DMS79 treated with DMSO at 0.1 percent for 48 hours (cell line): ENCODE results near the gene PCDHGB6.
"Not testable (repeated sequence)": the region's sequence is repeated elsewhere in the genome, so short reads cannot be mapped to it uniquely, and the experiment has no call there.

Experiments
- DNase-seq: peaks from one replicate; lab custom pipeline; 2025; lab: John Stamatoyannopoulos, UW

The PCDHGB6 gene

GRCh38 chr5:141407790-141408505, at the start of gene PCDHGB6:
Gene PCDHGB6 (plus strand): TSS chr5:141408021. CDS start chr5:141408203, 182 bp downstream.
- not testable (repeated sequence) for DNase-seq

DNA sequence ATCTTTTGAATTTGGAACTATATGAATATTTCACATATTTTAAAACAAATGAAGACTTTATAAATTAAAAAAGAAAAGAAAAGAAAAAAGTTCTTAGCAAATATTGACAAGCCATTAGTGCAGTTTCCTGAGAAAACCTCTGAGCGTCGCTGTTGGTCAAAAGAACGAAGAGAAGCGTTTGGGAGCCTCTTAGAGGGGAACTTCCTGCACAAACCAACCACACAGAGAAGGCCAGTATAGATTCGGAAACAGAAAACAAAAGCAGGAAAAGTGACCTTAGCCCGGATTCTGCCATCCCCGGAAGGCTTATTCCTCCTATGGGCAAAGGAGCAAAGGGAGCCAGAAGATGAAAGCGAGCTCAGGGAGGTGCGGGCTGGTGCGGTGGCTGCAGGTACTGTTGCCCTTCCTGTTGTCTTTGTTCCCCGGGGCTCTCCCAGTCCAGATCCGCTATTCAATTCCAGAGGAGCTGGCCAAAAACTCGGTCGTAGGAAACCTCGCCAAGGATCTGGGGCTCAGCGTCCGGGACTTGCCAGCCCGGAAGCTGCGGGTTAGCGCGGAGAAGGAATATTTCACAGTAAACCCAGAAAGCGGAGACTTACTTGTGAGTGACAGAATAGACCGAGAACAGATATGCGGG, 47.9 kb upstream of the PCDHGB6 start, which contains the start of gene PCDHGB2:
Gene PCDHGB2 (plus strand): TSS at position 205 of the 637 bp plus-strand sequence. CDS start 142 bp downstream, at position 347.
- DNase-seq = no peak

- no peak for DNase-seq
Observed at GRCh38 chr5:141360685-141361084, 47.1 kb upstream of the PCDHGB6 start.

GRCh38 chr5:141362719-141363118, 45.1 kb upstream of the PCDHGB6 start:
- no peak for DNase-seq

DNA sequence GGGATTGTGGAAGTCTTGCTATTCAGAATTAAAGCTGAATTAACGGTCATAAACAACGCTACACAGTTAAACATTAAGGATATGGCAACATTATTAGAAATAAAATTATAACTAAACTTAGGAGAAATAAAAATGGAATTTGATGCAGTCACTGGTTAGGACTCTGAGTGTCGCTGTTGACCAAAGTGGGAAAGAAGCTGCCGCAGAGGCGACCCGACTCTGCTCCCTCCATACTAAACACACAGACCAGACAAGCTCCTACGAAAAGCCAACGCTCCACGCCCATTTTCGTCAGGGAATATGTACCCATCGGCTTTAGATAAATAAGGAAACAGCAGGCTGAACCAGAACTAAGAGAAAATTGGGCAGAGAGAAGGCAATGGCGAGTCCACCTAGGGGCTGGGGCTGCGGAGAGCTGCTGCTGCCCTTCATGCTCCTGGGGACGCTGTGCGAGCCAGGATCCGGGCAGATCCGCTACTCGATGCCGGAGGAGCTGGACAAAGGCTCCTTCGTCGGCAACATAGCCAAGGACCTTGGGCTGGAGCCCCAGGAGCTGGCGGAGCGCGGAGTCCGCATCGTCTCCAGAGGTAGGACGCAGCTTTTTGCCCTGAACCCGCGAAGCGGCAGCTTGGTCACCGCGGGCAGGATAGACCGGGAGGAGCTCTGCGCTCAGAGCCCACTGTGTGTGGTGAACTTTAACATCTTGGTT, 43.7 kb upstream of the PCDHGB6 start, which contains the start of gene PCDHGA5:
Gene PCDHGA5 (plus strand): TSS at position 211 of the 709 bp plus-strand sequence. CDS start 169 bp downstream, at position 380.
- no peak for DNase-seq

DNA sequence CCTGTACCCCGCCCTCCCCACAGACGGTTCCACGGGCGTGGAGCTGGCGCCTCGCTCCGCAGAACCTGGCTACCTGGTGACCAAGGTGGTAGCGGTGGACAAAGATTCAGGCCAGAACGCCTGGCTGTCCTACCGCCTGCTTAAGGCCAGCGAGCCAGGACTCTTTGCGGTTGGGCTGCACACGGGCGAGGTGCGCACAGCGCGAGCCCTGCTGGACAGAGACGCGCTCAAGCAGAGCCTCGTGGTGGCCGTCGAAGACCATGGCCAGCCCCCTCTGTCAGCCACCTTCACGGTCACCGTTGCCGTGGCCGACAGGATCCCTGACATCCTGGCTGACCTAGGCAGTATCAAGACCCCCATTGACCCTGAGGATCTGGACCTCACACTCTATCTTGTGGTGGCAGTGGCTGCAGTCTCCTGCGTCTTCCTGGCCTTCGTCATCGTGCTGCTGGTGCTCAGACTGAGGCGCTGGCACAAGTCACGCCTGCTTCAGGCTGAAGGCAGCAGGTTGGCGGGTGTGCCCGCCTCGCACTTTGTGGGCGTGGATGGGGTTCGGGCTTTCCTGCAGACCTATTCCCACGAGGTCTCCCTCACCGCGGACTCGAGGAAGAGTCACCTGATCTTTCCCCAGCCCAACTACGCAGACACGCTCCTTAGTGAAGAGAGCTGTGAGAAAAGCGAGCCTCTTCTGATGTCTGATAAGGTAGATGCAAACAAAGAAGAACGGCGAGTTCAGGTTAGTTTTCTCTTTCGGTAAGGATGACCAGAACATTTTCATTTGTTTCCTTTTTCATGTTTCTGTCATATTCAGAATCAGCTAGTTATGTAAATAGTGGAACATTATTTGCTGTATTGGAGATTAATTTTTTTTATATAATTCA, 41.6 kb upstream of the PCDHGB6 start:
- DNase-seq = no peak

- no peak for DNase-seq
Observed at GRCh38 chr5:141369994-141370848, 37.6 kb upstream of the PCDHGB6 start, which contains the start of gene PCDHGB3. Gene PCDHGB3 (plus strand): TSS chr5:141370242. CDS start chr5:141370395, 153 bp downstream.

DNA sequence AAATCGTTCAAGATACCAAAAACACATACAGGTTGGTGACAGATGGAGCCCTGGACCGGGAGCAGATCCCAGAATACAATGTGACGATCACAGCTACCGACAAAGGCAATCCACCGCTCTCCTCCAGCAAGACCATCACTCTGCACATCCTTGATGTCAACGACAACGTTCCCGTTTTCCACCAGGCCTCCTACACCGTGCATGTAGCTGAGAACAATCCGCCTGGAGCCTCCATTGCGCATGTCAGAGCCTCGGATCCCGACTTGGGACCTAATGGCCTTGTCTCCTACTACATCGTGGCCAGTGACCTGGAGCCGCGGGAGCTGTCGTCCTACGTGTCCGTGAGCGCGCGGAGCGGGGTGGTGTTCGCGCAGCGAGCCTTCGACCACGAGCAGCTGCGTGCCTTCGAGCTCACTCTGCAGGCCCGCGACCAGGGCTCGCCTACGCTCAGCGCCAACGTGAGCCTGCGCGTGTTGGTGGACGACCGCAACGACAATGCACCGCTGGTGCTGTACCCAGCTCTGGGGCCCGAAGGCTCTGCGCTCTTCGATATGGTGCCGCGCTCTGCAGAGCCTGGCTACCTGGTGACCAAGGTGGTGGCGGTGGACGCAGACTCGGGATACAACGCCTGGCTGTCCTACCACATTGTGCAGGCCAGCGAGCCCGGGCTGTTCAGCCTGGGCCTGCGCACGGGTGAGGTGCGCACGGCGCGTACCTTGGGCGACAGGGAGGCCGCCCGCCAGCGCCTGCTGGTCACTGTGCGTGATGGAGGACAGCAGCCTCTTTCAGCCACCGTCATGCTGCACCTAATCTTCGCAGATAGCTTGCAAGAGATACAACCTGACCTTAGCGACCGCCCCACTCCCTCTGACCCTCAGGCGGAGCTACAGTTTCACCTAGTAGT, 36.0 kb upstream of the PCDHGB6 start:
- DNase-seq = no peak

DNA sequence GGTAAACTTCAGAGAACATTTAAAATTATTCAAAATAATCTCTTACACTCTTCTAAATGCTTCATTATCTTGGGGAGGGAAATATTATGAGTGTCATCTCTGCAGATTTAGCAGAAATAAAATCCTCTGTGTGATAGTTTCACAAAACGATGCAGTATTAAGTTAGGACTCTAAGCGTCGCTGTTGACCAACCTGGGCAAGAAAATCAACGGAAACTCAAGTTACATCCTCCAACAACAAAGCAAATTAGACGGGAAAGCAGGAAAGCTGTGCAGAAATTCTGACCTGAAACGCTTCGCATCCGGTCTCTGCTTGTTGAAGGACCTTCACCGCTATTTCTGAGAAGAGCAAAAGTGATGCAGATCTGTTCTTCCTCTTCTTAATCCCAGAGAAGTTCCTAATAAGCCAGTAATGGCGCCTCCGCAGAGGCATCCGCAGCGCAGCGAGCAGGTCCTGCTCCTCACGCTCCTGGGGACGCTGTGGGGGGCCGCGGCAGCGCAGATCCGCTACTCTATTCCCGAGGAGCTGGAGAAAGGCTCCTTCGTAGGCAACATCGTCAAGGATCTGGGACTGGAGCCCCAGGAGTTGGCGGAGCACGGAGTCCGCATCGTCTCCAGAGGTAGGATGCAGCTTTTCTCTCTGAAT, 34.0 kb upstream of the PCDHGB6 start, which contains the start of gene PCDHGA6:
Gene PCDHGA6 (plus strand): TSS at position 219 of the 645 bp plus-strand sequence. CDS start 193 bp downstream, at position 412.
- no peak for DNase-seq

DNA sequence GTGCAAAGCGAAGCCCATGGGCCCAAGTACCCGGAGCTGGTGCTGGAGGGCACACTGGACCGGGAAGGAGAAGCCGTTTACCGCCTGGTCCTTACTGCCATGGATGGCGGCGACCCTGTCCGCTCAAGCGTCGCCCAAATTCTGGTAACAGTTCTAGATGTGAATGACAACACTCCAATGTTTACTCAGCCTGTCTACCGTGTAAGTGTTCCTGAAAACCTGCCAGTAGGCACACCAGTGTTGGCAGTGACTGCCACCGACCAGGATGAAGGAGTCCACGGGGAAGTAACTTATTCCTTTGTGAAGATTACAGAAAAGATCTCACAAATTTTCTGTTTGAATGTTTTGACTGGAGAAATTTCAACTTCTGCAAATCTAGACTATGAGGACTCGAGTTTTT, 33.2 kb upstream of the PCDHGB6 start:
- no peak for DNase-seq

GRCh38 chr5:141375444-141376155, 32.2 kb upstream of the PCDHGB6 start:
- not testable (repeated sequence) for DNase-seq

DNA sequence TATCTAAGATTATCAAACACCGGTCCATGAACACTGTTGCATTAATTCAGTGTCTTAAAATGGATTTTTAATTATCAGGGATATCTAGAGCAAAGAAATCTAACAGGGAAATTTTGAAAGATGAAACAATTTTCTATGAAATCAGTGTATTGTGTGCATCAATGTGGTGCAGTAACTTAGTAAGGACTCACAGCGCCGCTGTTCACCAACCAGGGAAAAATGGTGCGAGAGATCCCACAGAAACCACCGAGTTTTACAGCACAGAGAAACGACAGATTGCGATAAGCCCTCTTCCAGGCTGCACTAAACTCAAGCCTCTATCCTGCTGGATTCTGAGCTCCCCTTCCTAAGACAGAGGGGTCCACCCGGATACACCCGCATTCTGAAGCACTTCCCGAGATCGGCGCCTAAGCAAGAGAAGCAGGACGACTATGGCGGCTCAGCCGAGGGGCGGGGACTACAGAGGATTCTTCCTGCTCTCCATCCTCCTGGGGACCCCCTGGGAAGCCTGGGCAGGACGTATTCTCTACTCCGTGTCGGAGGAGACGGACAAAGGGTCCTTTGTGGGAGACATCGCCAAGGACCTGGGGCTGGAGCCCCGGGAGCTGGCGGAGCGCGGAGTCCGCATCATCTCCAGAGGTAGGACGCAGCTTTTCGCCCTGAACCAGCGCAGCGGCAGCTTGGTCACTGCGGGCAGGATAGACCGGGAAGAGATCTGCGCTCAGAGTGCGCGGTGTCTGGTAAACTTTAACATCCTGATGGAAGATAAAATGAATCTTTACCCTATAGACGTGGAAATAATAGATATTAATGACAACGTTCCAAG, 25.1 kb upstream of the PCDHGB6 start, which contains the start of gene PCDHGA7:
Gene PCDHGA7 (plus strand): TSS at position 274 of the 826 bp plus-strand sequence. CDS start 158 bp downstream, at position 432.
- DNase-seq = no peak

- no peak for DNase-seq
Observed at GRCh38 chr5:141383345-141383744, 24.5 kb upstream of the PCDHGB6 start.

DNA sequence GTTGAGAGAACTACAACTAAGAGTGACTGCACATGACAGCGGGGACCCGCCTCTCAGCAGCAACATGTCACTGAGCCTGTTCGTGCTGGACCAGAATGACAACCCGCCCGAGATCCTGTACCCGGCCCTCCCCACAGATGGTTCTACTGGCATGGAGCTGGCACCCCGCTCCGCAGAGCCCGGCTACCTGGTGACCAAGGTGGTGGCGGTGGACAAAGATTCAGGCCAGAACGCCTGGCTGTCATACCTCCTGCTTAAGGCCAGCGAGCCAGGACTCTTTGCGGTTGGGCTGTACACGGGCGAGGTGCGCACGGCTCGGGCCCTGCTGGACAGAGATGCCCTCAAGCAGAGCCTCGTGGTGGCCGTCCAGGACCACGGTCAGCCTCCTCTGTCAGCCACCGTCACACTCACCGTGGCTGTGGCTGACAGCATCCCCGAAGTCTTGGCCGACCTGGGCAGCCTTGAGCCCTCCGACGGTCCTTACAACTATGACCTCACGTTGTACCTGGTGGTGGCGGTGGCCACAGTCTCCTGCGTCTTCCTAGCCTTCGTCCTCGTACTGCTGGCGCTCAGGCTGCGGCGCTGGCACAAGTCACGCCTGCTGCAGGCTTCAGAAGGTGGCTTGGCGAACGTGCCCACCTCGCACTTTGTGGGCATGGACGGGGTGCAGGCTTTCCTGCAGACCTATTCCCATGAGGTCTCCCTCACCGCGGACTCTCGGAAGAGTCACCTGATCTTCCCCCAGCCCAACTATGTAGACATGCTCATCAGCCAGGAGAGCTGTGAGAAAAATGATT, 23.2 kb upstream of the PCDHGB6 start:
- no peak for DNase-seq

DNA sequence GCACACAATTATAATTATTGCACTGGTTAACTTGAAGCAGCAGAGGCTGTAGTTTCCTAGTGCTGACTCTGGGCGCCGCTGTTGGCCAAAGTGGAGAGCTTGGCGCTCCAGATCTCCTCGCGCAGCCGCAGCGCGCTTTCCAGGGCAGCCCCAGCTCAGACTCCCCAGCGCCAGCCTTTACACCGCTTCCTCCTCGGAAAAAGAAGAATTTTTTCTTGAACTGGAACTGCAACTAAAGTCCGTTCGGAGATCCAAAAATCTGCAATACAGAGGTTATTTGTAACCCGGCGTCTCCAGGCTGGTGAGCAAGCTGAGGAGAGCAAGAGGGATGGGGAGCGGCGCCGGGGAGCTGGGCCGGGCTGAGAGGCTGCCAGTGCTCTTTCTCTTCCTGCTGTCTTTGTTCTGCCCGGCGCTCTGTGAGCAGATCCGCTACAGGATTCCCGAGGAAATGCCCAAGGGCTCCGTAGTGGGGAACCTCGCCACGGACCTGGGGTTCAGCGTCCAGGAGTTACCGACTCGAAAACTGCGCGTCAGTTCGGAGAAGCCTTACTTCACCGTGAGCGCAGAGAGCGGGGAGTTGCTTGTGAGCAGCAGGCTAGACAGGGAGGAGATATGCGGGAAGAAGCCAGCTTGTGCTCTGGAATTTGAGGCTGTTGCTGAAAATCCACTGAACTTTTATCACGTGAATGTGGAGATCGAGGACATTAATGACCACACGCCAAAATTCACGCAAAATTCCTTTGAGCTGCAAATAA, 20.1 kb upstream of the PCDHGB6 start, which contains the start of gene PCDHGB4:
Gene PCDHGB4 (plus strand): TSS at position 142 of the 755 bp plus-strand sequence. CDS start 187 bp downstream, at position 329.
- not testable (repeated sequence) for DNase-seq
